GM21528 (cell line): Measurements from ENCODE around the gene VAPA.
"Not testable (repeated sequence)": the region's sequence is repeated elsewhere in the genome, so short reads cannot be mapped to it uniquely, and the experiment has no call there.

Experiments used
- ATAC-seq: cut with Tn5 transposase; IDR thresholded peaks from one replicate; pipeline ENCODE4 v1.9.1; 2021; ENCODE audit warnings: mild to moderate bottlenecking, moderate library complexity; ENCODE audit not compliant: unreplicated experiment, low FRiP score

VAPA gene

GRCh38 chr18:9885170-9886004 lies 28.4 kb upstream of the VAPA start, which contains the start of gene TXNDC2:
TSS of gene TXNDC2 (plus strand) at chr18:9885973. CDS start at chr18:9886681, 708 bp downstream.
- ATAC-seq = no peak

- ATAC-seq = no peak
Measured at GRCh38 chr18:9886005-9886348, 27.8 kb upstream of the VAPA start.

GRCh38 chr18:9887992-9888391 lies 25.8 kb upstream of the VAPA start:
- no peak for ATAC-seq

- ATAC-seq = no peak
Measured at GRCh38 chr18:9890196-9890595, 23.6 kb upstream of the VAPA start.

- ATAC-seq = no peak
Measured at GRCh38 chr18:9890957-9891356, 22.9 kb upstream of the VAPA start.

- not testable (repeated sequence) for ATAC-seq
Measured at GRCh38 chr18:9891515-9891914, 22.3 kb upstream of the VAPA start.

GRCh38 chr18:9894454-9895068 lies 19.3 kb upstream of the VAPA start:
- no peak for ATAC-seq

- no peak for ATAC-seq
Measured at GRCh38 chr18:9897129-9897528, 16.7 kb upstream of the VAPA start.

- not testable (repeated sequence) for ATAC-seq
Measured at GRCh38 chr18:9897787-9898291, 16.0 kb upstream of the VAPA start.

- ATAC-seq = no peak
Measured at GRCh38 chr18:9898792-9899549, 14.8 kb upstream of the VAPA start.

- not testable (repeated sequence) for ATAC-seq
Measured at GRCh38 chr18:9899550-9899930, 14.3 kb upstream of the VAPA start.

- no peak for ATAC-seq
Measured at GRCh38 chr18:9900699-9901098, 13.1 kb upstream of the VAPA start.

GRCh38 chr18:9901377-9901776 lies 12.4 kb upstream of the VAPA start:
- ATAC-seq = no peak

GRCh38 chr18:9902264-9902663 lies 11.6 kb upstream of the VAPA start:
- ATAC-seq = not testable (repeated sequence)

GRCh38 chr18:9902832-9903231 lies 11.0 kb upstream of the VAPA start:
- ATAC-seq = no peak

GRCh38 chr18:9905401-9905922 lies 8.4 kb upstream of the VAPA start:
- ATAC-seq = no peak

GRCh38 chr18:9906481-9906880 lies 7.3 kb upstream of the VAPA start:
- ATAC-seq = no peak

- ATAC-seq = no peak
Measured at GRCh38 chr18:9907867-9908266, 5.9 kb upstream of the VAPA start.

GRCh38 chr18:9910071-9910470 lies 3.7 kb upstream of the VAPA start:
- no peak for ATAC-seq

GRCh38 chr18:9910661-9911060 lies 3.2 kb upstream of the VAPA start:
- no peak for ATAC-seq

- ATAC-seq = no peak
Measured at GRCh38 chr18:9911226-9911625, 2.6 kb upstream of the VAPA start.
